Measurements from ENCODE around the gene TTLL5. TPM values are rescaled to one million over a fixed set of nuclear protein-coding genes. Genes with fewer than 3 reads are reported as not detected.

Gene TTLL5
- total and polyA plus RNA-seq, 7 donors, result 4.6 to 17.2 (median 9.1) TPM

- intact Hi-C loops (cut with DNase I), result no loop called here
- ATAC-seq (no peak), DNase-seq (no peak)
- no peak overlapping the region for H3K4me3 ChIP-seq
- 84 to 91% (median 85%) methylated on average over 1 of the region's 1 CpG for WGBS, 3 donors
- TF ChIP-seq CTCF (IDR thresholded peaks at IDR 0.05), result no peak
- H3K9me3 ChIP-seq, result no peaks in the 10 kb centered on the region
- no peaks in the 10 kb centered on the region for H3K27me3 ChIP-seq (ENCODE audit: insufficient read depth in 3 of 3, low read length in 2 of 3)
- H3K4me1 ChIP-seq, result peaks cover 52% of the 10 kb centered on the region
- H3K36me3 ChIP-seq (ENCODE audit: insufficient read depth in 1 of 2, low read depth in 1 of 2), result peaks cover 0 to 47% of the 10 kb centered on the region in 2 donors
- H3K27ac ChIP-seq, result peak overlapping the region; percentile 64
Measured at GRCh38 chr14:75993567-75994041, 332.6 kb downstream of the TTLL5 start.

GRCh38 chr14:75995372-75996041, 334.5 kb downstream of the TTLL5 start:
- TF ChIP-seq CTCF (IDR thresholded peaks at IDR 0.05), result no peak
- DNase-seq (peak; percentile 75 to 83), ATAC-seq (peak; percentile 77 to 84 (median 81))
- intact Hi-C loops (cut with DNase I), result no loop called here
- Histone ChIP-seq H3K27me3 (ENCODE audit: insufficient read depth in 3 of 3, low read length in 2 of 3) (no peaks in the 10 kb centered on the region), H3K4me3 (peak overlapping the region; percentile 35), H3K27ac (peak overlapping the region; percentile 64), H3K36me3 (ENCODE audit: insufficient read depth in 1 of 2, low read depth in 1 of 2) (peaks cover 0 to 54% of the 10 kb centered on the region in 2 donors), H3K9me3 (no peaks in the 10 kb centered on the region), H3K4me1 (peaks cover 39% of the 10 kb centered on the region)
- 23 to 37% (median 25%) methylated on average over 17 of the region's 17 CpGs for WGBS, 3 donors

- 55 to 76% (median 62%) methylated on average over 1 of the region's 1 CpG for WGBS, 3 donors
- H3K9me3 ChIP-seq, result no peaks in the 10 kb centered on the region
- no peaks in the 10 kb centered on the region for H3K27me3 ChIP-seq (ENCODE audit: insufficient read depth in 3 of 3, low read length in 2 of 3)
- H3K27ac ChIP-seq, result no peak overlapping the region
- ATAC-seq, result no peak
- H3K4me3 ChIP-seq, result no peak overlapping the region
- no peak for DNase-seq
- TF ChIP-seq CTCF (IDR thresholded peaks at IDR 0.05), result no peak
- peaks cover 37% of the 10 kb centered on the region for H3K4me1 ChIP-seq
- intact Hi-C loops (cut with DNase I), result no loop called here
- H3K36me3 ChIP-seq (ENCODE audit: insufficient read depth in 1 of 2, low read depth in 1 of 2), result peaks cover 0 to 58% of the 10 kb centered on the region in 2 donors
Measured at GRCh38 chr14:75996488-75996887, 335.4 kb downstream of the TTLL5 start.

GRCh38 chr14:75999511-76000190, 338.6 kb downstream of the TTLL5 start:
- intact Hi-C loops (cut with DNase I), result no loop called here
- 77 to 86% (median 83%) methylated on average over 6 of the region's 6 CpGs for WGBS, 3 donors
- H3K36me3 ChIP-seq (ENCODE audit: insufficient read depth in 1 of 2, low read depth in 1 of 2), result peaks cover 0 to 72% of the 10 kb centered on the region in 2 donors
- DNase-seq (no peak), ATAC-seq (no peak)
- H3K4me1 ChIP-seq, result peaks cover 19% of the 10 kb centered on the region
- TF ChIP-seq CTCF (IDR thresholded peaks at IDR 0.05), result no peak
- no peak overlapping the region for H3K27ac ChIP-seq
- peaks cover 8% of the 10 kb centered on the region for H3K9me3 ChIP-seq
- H3K4me3 ChIP-seq, result no peak overlapping the region
- H3K27me3 ChIP-seq (ENCODE audit: insufficient read depth in 3 of 3, low read length in 2 of 3), result no peaks in the 10 kb centered on the region
